ENCODE measurements around the gene PRKAG2. TPM values are rescaled to one million over a fixed set of nuclear protein-coding genes. Genes with fewer than 3 reads are reported as not detected.

Gene PRKAG2
- total RNA-seq, 1 donor from 2014 or later: 17.9 TPM

- Mint-ChIP-seq H3K9me3 (no peaks in the 10 kb centered on the region), H3K27me3 (peaks cover 11% of the 10 kb centered on the region), H3K36me3 (no peaks in the 10 kb centered on the region), H3K27ac (no peak overlapping the region), H3K4me3 (no peak overlapping the region), H3K4me1 (ENCODE audit: unreplicated experiment) (no peaks in the 10 kb centered on the region)
- no peak for DNase-seq (ENCODE audit: extremely low spot score, unreplicated experiment)
- TF ChIP-seq, protein P1, sequence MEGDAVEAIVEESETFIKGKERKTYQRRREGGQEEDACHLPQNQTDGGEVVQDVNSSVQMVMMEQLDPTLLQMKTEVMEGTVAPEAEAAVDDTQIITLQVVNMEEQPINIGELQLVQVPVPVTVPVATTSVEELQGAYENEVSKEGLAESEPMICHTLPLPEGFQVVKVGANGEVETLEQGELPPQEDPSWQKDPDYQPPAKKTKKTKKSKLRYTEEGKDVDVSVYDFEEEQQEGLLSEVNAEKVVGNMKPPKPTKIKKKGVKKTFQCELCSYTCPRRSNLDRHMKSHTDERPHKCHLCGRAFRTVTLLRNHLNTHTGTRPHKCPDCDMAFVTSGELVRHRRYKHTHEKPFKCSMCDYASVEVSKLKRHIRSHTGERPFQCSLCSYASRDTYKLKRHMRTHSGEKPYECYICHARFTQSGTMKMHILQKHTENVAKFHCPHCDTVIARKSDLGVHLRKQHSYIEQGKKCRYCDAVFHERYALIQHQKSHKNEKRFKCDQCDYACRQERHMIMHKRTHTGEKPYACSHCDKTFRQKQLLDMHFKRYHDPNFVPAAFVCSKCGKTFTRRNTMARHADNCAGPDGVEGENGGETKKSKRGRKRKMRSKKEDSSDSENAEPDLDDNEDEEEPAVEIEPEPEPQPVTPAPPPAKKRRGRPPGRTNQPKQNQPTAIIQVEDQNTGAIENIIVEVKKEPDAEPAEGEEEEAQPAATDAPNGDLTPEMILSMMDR (conservative IDR thresholded peaks at IDR 0.05): no peak
Measured at GRCh38 chr7:151770232-151770631, 106.7 kb downstream of the PRKAG2 start.

DNA sequence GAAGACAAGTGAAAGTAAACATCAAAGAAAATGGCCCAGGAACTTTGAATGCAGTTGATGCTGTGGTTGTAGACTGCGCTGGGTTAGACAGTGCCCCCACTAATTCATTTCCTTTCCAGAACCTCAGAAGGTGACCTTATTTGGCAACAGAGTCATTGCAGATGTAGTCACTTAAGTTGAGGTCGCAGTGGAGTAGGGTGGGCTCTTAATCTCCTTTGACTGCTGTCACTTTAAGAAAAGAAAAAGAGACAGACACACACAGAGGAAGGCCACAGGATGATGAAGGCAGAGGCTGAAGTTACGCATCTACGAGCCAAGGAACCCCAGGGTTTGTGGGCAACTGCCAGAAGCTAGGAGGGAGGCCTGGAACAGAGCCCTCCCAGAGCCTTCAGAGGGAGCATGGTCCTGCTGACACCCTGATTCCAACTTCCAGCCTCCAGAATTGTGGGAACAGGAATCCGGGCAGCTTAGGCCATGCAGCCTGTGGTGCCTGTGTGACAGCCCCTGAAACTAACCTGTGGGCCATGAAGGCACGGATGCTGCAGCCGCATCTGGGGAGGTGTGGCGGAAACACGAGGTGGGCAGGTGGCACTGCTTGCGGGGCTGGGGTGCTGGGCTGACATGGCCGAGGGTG, 107.6 kb downstream of the PRKAG2 start:
- TF ChIP-seq, protein P1 (conservative IDR thresholded peaks at IDR 0.05): no peak
- H3K36me3 Mint-ChIP-seq: no peaks in the 10 kb centered on the region
- no peak overlapping the region for H3K27ac Mint-ChIP-seq
- no peak for DNase-seq (ENCODE audit: extremely low spot score, unreplicated experiment)
- H3K4me1 Mint-ChIP-seq (ENCODE audit: unreplicated experiment): no peaks in the 10 kb centered on the region
- no peak overlapping the region for H3K4me3 Mint-ChIP-seq
- peaks cover 11% of the 10 kb centered on the region for H3K27me3 Mint-ChIP-seq
- no peaks in the 10 kb centered on the region for H3K9me3 Mint-ChIP-seq

DNA sequence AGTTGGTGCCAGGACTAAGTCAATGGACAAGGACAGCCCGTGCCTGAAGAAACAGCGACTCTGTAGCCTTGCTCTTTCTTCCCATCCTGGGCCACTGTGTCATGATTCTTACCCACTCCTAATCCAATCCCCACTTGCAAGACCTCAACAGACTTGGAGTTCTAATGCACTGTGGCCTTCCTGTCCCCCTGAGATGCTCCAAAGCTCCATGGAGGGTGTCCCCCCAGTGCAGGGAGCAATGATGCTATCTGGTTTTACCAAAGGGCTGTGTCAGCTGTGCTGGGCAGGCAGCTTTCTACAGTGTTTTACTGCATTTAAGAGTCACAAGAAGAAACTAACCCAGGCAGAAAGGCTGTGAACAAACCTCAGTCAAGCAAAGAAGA, 108.1 kb downstream of the PRKAG2 start:
- Mint-ChIP-seq H3K4me3 (no peak overlapping the region), H3K36me3 (no peaks in the 10 kb centered on the region), H3K4me1 (ENCODE audit: unreplicated experiment) (no peaks in the 10 kb centered on the region), H3K9me3 (no peaks in the 10 kb centered on the region), H3K27ac (no peak overlapping the region), H3K27me3 (peaks cover 9% of the 10 kb centered on the region)
- TF ChIP-seq, protein P1 (conservative IDR thresholded peaks at IDR 0.05): no peak
- DNase-seq (ENCODE audit: extremely low spot score, unreplicated experiment): no peak

DNA sequence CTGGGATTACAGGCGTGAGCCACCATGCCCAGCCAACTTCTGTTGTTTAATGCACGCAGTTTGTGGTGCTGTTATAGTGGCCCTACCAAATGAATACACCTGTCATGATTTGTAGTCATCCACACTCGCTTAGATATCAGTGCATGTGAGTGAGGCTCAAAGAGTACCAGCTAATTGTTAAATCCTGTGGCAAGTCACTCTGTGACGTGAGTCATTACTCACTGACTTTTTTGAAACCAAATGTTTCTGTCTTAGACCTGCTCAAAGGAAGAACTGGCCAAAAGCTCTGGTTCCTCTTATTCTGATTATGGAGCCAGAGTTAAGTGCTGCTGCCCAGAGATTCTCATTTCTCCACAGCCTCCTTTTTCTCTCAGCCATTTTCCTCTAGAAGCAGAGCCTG, 109.4 kb downstream of the PRKAG2 start:
- H3K4me3 Mint-ChIP-seq: no peak overlapping the region
- H3K27ac Mint-ChIP-seq: no peak overlapping the region
- no peaks in the 10 kb centered on the region for H3K36me3 Mint-ChIP-seq
- TF ChIP-seq, protein P1 (conservative IDR thresholded peaks at IDR 0.05): no peak
- no peaks in the 10 kb centered on the region for H3K4me1 Mint-ChIP-seq (ENCODE audit: unreplicated experiment)
- H3K9me3 Mint-ChIP-seq: no peaks in the 10 kb centered on the region
- peaks cover 17% of the 10 kb centered on the region for H3K27me3 Mint-ChIP-seq
- DNase-seq (ENCODE audit: extremely low spot score, unreplicated experiment): no peak

DNA sequence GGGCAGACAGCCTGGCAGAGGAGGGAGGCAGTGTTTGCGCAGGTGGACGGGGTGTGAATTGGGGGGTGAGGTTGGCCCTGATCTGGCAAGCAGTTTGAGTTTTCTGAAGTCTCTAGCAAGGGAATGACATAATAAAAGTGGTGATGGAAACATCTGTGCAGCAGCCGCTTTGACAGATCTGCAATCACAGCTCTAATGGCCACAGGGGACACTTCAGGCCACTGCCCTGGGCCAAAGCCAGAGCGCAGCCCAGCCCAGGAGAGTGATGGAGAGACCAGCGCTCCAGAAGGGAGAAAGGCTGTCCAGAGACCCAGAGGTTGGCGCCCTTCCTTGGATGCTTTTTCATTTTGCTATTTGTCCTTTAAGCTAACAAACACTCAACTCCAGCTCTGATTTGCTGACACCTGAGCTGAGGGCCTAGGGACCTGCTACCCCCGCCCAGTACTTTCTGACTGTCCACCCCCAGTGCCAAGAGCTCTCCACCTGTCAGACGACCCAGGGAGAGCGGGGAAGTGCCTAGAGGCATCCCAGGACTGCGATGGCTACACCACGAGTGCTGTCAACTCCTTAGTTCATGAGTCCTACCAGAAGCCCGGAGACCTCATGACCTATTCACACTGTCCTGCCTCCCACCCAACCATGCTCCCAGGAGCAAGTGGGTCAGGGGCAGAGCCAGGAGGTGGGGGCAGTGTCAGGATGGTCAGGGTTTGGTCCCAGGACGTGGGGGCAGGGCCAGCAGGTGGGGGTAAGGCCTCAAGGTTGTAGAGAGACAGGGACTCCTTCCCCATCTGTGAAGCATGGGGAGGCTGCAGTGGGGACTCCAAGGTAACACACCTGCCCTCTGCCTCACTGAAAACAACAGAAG, 112.6 kb downstream of the PRKAG2 start:
- TF ChIP-seq, protein P1 (conservative IDR thresholded peaks at IDR 0.05): no peak
- Mint-ChIP-seq H3K27me3 (peaks cover 17% of the 10 kb centered on the region), H3K9me3 (no peaks in the 10 kb centered on the region), H3K4me1 (ENCODE audit: unreplicated experiment) (peaks cover 12% of the 10 kb centered on the region), H3K4me3 (no peak overlapping the region), H3K27ac (no peak overlapping the region), H3K36me3 (no peaks in the 10 kb centered on the region)
- DNase-seq (ENCODE audit: extremely low spot score, unreplicated experiment): no peak

Data from type B pancreatic cell (in vitro differentiated cells).